ENCODE measurements around the gene PRG3. TPM values are rescaled to one million over a fixed set of nuclear protein-coding genes. Genes with fewer than 3 reads are reported as not detected.
A peak's percentile ranks its signal among the peaks of the same experiment; 100 is the strongest.

Gene PRG3
- total and polyA plus RNA-seq, 9 of the 15 experiments (the other 6 are each of a cell fraction or from before 2014, with no cell fraction given), result 0.18 to 0.55 (median 0.38) TPM; not detected in 6

- TF ChIP-seq PATZ1 (CRISPR knock-in tag; IDR thresholded peaks at IDR 0.05; ENCODE audit: borderline replicate concordance) (no peak), TEAD1 (CRISPR knock-in tag; IDR thresholded peaks at IDR 0.05) (peak; percentile 88 to 90), ARID3A (IDR thresholded peaks at IDR 0.05; ENCODE audit: borderline replicate concordance, low read depth, low read length) (peak; percentile 45; the same call in 1 of the 2 replicates), ZNF639 (CRISPR knock-in tag; conservative IDR thresholded peaks at IDR 0.05 in 1 of 2, IDR thresholded peaks at IDR 0.05 in 1 of 2) (peak in 1 of 2 experiments; percentile 86; a peak in 2 of 4 replicates), IFI16 (CRISPR knock-in tag; IDR thresholded peaks at IDR 0.05) (0 out of 2 replicates have a peak, but pooled peaks have one; percentile 36), ZNF274 (IDR thresholded peaks at IDR 0.05; ENCODE audit: borderline replicate concordance, low read depth, low read length) (peak; percentile 75; the same call in 1 of the 2 replicates), TGIF2 (CRISPR knock-in tag; IDR thresholded peaks at IDR 0.05) (no peak; the same call in 1 of the 2 replicates), KAT7 (CRISPR knock-in tag; IDR thresholded peaks at IDR 0.05; ENCODE audit: borderline replicate concordance) (no peak), ZNF512 (tag; IDR thresholded peaks at IDR 0.05) (no peak), MAFK (IDR thresholded peaks at IDR 0.05; ENCODE audit: low read length) (no peak), ZNF764 (CRISPR knock-in tag; IDR thresholded peaks at IDR 0.05; ENCODE audit: low read depth) (no peak), ZNF398 (CRISPR knock-in tag; IDR thresholded peaks at IDR 0.05) (no peak), TAF15 (IDR thresholded peaks at IDR 0.05; ENCODE audit: low read depth, low read length) (no peak), ZBTB33 (CRISPR knock-in tag; IDR thresholded peaks at IDR 0.05) (peak; percentile 79)
These were observed 44.0 kb upstream of the PRG3 start (continued) for GRCh38 chr11:57424792-57425564.

Data from K562 (cell line).